Thymus (tissue), 11 donors: Measurements from ENCODE around the gene EBP. TPM values are rescaled to one million over a fixed set of nuclear protein-coding genes. Genes with fewer than 3 reads are reported as not detected.

ENCODE experiments used
- DNase-seq, 9 donors: peaks; one replicate each; pipeline ENCODE4 v3.0.0-alpha.2; 2013; ENCODE audit warnings: low spot score in 9 of 9, low read depth in 6 of 9, missing footprints in 1 of 9
- H3K27ac ChIP-seq, 2 donors: one replicate each; pipeline ENCODE4 v1.5.1; 2013; ENCODE audit warnings: control low read depth in 1 of 2, low read depth in 1 of 2, low read length in 1 of 2, mild to moderate bottlenecking in 1 of 2, moderate library complexity in 1 of 2
- H3K27me3 ChIP-seq, 2 donors: one replicate each; pipeline ENCODE4 v1.5.1; 2013; ENCODE audit warnings: low read length in 1 of 2; ENCODE audit not compliant: control insufficient read depth in 2 of 2, insufficient read depth in 1 of 2
- H3K36me3 ChIP-seq, 2 donors: one replicate each; pipeline ENCODE4 v1.5.1; 2013; ENCODE audit warnings: low read length in 1 of 2, mild to moderate bottlenecking in 1 of 2, moderate library complexity in 1 of 2; ENCODE audit not compliant: control insufficient read depth in 2 of 2, insufficient read depth in 2 of 2
- H3K4me1 ChIP-seq, 2 donors: one replicate each; pipeline ENCODE4 v1.5.1; 2013; ENCODE audit warnings: low read length in 2 of 2; ENCODE audit not compliant: control insufficient read depth in 2 of 2, insufficient read depth in 2 of 2
- H3K4me3 ChIP-seq, 2 donors: one replicate each; pipeline ENCODE4 v1.5.1; 2013; ENCODE audit warnings: low read length in 2 of 2, control low read depth in 1 of 2, mild to moderate bottlenecking in 1 of 2
- H3K9me3 ChIP-seq, 2 donors: one replicate each; pipeline ENCODE4 v1.5.1; 2013; ENCODE audit warnings: low read length in 1 of 2, mild to moderate bottlenecking in 1 of 2; ENCODE audit not compliant: control insufficient read depth in 2 of 2, insufficient read depth in 1 of 2
- WGBS: extraction: QIAGEN DNeasy Blood & Tissue Kit; methylation state at CpG from one replicate; pipeline ENCODE4 v1.1.7; 2013; 5-methylcytosine and 5-hydroxymethylcytosine counted together
- polyA plus RNA-seq: library from polyadenylated mRNA; stranded (reverse); fragments of 200-250 nt; gene quantifications from one replicate; pipeline ENCODE4 v1.2.3, GENCODE V29; 2013
- total RNA-seq: library from RNA; stranded (reverse); fragments of 120-200 nt; gene quantifications from one replicate; pipeline ENCODE4 v1.2.4, GENCODE V29; 2013
- donor health status: healthy.

The EBP gene
- total and polyA plus RNA-seq, 2 donors, result 39.9 to 55.6 TPM

DNA sequence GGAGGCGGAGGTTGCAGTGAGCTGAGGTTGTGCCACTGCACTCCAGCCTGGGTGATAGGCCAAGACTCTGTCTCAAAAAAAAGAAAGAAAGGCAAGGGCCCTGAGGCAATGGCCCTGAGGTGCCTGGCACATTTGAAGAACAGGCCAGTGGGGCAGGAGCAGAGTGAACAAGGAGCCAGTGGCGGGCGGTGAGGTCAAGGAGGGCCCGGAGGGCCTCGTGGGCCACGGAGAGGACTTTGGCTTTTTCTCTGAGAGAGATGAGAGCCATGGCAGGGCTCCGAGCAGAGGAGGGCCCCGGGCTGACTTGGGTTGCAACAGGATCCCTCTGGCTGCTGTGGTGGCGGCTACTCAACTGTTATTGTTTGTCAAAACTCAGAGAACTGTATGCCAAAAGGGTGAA, 32.3 kb upstream of the EBP start:
- 96% methylated on average over 9 of the region's 9 CpGs for WGBS
- DNase-seq, result no peak
- Histone ChIP-seq H3K27ac (no peak overlapping the region), H3K4me3 (no peak overlapping the region), H3K36me3 (peaks cover 2 to 6% of the 10 kb centered on the region in 2 donors), H3K4me1 (no peaks in the 10 kb centered on the region), H3K27me3 (no peaks in the 10 kb centered on the region), H3K9me3 (no peaks in the 10 kb centered on the region)

DNA sequence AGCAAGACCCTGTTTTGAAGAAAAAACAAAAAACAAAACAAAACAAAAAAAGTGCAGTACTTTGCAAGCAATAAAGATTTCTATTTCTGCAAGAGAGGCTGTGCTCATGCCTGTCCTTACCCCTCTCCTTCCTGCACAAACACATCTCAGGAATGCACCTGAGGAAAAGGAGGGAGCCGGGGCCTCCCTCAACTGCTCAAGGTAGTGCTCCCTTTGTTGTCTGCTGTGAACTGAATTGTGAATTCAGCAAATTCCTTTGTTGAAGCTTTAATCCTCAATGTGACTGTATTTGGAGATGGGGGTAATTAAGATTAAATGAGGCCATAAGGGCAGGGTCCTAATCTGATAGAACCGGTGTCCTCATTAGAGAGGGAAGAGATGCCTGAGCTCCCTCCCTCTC, 31.7 kb upstream of the EBP start:
- H3K27ac ChIP-seq, result no peak overlapping the region
- no peaks in the 10 kb centered on the region for H3K27me3 ChIP-seq
- H3K9me3 ChIP-seq, result no peaks in the 10 kb centered on the region
- H3K4me3 ChIP-seq, result no peak overlapping the region
- peaks cover 0 to 6% of the 10 kb centered on the region in 2 donors for H3K36me3 ChIP-seq
- no peak for DNase-seq
- WGBS, result 100% methylated on average over 2 of the region's 2 CpGs
- no peaks in the 10 kb centered on the region for H3K4me1 ChIP-seq

DNA sequence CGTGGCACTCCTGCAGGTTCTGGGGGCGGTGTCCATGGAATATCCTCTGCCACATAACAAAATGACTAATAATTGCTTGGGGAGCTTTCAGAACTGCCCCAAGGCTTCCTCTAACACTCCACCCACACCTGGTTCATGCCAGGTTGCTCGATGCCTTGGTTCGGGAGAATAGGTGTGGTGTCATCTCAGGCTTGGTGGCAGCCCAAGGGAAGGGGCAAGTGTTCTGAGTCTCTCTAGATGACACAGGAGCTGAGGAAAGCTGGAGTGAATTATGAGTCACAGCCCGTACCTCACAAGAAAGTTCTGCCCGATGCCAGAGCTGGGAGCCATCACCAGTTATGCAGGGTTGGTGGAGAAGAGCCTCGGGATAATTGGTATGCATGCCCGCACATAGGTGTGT, 30.9 kb upstream of the EBP start:
- no peaks in the 10 kb centered on the region for H3K9me3 ChIP-seq
- no peak overlapping the region for H3K27ac ChIP-seq
- no peaks in the 10 kb centered on the region for H3K27me3 ChIP-seq
- WGBS, result 96% methylated on average over 8 of the region's 8 CpGs
- H3K36me3 ChIP-seq, result peaks cover 0 to 6% of the 10 kb centered on the region in 2 donors
- no peak overlapping the region for H3K4me3 ChIP-seq
- no peaks in the 10 kb centered on the region for H3K4me1 ChIP-seq
- no peak for DNase-seq

DNA sequence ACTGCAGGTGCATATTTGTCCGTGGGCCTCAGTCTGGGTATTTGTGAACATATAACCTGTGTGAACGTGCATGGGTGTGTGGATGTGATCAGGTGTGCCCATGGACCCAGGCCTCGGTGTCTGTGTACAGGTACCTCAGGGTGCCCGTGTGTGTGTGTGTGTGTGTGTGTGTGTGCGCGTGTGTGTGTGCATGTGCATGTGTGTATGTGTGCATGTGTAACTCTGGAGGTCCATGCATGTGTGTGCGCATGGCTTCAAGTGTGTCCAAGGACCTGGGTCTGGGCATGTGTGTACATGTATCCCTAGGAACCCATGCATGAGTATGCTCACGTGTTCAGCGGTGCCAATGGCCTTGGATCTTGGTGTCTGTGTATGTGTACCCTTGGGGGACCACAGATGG, 29.8 kb upstream of the EBP start:
- no peak for DNase-seq
- H3K27me3 ChIP-seq, result no peaks in the 10 kb centered on the region
- no peak overlapping the region for H3K4me3 ChIP-seq
- H3K36me3 ChIP-seq, result peaks cover 0 to 6% of the 10 kb centered on the region in 2 donors
- H3K4me1 ChIP-seq, result no peaks in the 10 kb centered on the region
- H3K27ac ChIP-seq, result no peak overlapping the region
- 95% methylated on average over 9 of the region's 9 CpGs for WGBS
- no peaks in the 10 kb centered on the region for H3K9me3 ChIP-seq

DNA sequence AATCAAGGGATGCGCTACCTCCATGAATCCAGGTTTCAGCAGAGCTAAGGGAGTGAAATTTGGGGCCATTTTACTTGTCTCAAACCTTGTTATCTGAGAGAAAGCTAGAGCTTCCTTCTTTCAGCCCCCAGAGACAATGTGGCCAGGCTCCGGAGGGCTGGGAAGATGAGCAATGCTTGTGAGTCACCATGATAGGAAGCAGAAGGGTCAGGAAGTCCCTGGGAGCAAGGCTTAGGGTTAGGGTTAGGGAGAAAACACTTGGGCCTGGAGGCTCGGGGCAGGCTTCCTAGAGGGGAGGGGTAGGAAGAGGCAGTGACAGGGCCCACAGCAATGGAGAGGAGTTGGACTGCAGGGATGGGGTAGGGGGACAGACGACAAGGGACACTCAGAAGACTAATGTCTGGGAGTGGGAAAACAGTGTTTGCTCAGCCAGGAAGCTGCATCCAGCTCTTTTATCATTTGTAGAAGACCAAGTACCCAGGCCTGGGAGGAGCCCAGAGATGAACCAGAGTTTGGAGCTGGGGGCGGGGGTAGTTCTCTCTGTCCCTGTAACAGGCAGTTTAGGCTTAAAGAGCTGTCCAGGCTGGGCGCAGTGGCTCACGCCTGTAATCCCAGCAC, 29.2 kb upstream of the EBP start:
- no peaks in the 10 kb centered on the region for H3K27me3 ChIP-seq
- H3K4me3 ChIP-seq, result no peak overlapping the region
- H3K36me3 ChIP-seq, result peaks cover 0 to 1% of the 10 kb centered on the region in 2 donors
- H3K9me3 ChIP-seq, result no peaks in the 10 kb centered on the region
- DNase-seq, result no peak
- no peak overlapping the region for H3K27ac ChIP-seq
- 97% methylated on average over 7 of the region's 7 CpGs for WGBS
- H3K4me1 ChIP-seq, result no peaks in the 10 kb centered on the region

DNA sequence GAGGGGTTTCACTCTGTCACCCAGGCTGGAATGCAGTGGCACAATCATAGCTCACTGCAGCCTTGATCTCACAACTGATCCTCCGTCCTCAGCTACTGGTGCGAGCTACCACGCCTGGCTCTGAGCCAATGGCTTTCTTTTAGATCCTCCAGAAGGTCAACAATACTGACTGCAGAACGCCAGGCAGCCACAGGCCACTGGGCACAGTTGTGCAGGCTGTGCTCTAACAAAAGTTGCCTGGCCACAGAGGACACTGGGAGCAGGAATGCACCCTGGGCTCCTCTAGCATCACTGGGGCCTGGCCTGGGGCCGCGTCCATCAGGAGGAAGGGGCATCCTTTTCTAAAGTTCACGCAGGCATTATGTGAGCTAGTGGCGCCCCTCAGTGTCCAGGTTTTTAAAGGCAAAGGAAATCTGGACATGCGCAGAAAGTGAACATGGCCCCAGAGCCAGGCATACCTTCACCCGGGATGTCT, 27.7 kb upstream of the EBP start:
- no peak overlapping the region for H3K4me3 ChIP-seq
- no peaks in the 10 kb centered on the region for H3K4me1 ChIP-seq
- no peaks in the 10 kb centered on the region for H3K36me3 ChIP-seq
- no peak for DNase-seq
- no peaks in the 10 kb centered on the region for H3K9me3 ChIP-seq
- H3K27me3 ChIP-seq, result no peaks in the 10 kb centered on the region
- 72% methylated on average over 10 of the region's 10 CpGs for WGBS
- no peak overlapping the region for H3K27ac ChIP-seq

DNA sequence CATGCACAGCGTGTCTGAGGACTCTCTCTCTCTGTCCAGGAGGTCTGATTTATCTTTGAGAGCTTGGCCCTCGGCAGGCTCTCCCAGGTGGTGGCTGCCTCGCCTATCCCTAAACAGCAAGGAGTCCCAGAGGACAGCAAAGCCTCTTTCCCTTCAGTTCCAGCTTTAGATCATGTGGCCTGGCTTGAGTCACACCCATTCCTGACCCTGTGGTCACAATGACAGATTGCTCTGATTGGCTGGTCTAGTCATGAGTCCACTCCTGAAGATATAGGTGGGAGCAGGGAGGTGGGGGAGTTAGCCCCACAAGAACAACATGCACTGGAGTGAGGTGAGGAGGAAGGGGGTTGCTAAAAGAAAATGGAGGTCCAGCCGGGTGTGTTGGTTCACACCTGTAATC, 24.9 kb upstream of the EBP start:
- H3K9me3 ChIP-seq, result no peaks in the 10 kb centered on the region
- H3K27me3 ChIP-seq, result no peaks in the 10 kb centered on the region
- no peak for DNase-seq
- no peaks in the 10 kb centered on the region for H3K4me1 ChIP-seq
- no peaks in the 10 kb centered on the region for H3K36me3 ChIP-seq
- 95% methylated on average over 4 of the region's 4 CpGs for WGBS
- H3K27ac ChIP-seq, result no peak overlapping the region
- H3K4me3 ChIP-seq, result no peak overlapping the region

DNA sequence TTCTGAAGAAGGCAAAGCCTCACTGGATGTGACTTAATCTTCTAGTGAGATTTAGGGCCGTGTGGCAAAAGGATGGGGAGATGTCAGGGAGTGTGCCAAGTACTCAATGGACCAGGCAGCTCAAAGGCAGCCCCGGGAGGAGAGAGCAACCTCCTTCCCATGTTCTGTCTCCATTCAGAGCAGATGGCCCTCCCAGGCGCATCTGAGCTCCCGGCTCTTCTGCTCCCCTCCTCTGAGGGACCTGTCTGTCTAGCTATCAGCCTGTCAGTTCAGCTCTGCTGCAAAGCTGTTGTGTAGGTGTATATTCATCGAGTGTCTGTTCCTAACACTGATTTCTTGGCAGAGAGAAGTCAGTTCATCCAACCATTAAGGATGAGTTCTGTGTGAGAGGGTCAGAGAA, 23.7 kb upstream of the EBP start:
- no peaks in the 10 kb centered on the region for H3K9me3 ChIP-seq
- H3K27me3 ChIP-seq, result no peaks in the 10 kb centered on the region
- DNase-seq, result no peak
- H3K4me1 ChIP-seq, result no peaks in the 10 kb centered on the region
- no peak overlapping the region for H3K4me3 ChIP-seq
- no peaks in the 10 kb centered on the region for H3K36me3 ChIP-seq
- WGBS, result 93% methylated on average over 5 of the region's 5 CpGs
- H3K27ac ChIP-seq, result no peak overlapping the region

DNA sequence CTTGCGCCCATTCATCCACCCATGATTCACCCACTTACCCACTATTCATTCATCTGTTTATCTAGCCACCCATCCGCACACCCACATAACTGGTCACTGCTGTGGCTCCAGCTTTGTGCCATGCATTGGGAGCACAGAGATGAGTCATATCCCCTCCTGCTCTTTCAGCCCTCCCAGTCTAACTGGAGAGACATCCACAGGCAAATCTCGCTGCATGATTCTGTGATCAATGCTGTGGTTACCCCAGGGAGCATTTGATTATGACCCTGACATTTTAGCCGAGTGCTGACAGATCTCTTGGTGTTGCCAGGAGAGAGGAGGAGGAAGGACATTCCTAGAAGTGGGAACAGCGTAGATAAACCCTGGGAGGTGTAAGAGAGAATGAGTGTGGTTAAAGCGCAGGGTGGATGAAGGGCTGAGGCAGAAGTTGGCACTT, 23.2 kb upstream of the EBP start:
- H3K36me3 ChIP-seq, result no peaks in the 10 kb centered on the region
- no peak overlapping the region for H3K27ac ChIP-seq
- DNase-seq, result no peak
- no peak overlapping the region for H3K4me3 ChIP-seq
- no peaks in the 10 kb centered on the region for H3K9me3 ChIP-seq
- no peaks in the 10 kb centered on the region for H3K4me1 ChIP-seq
- 94% methylated on average over 6 of the region's 6 CpGs for WGBS
- H3K27me3 ChIP-seq, result no peaks in the 10 kb centered on the region
